Measurements from ENCODE around the gene MKRN3.
"Not testable (repeated sequence)": the region's sequence is repeated elsewhere in the genome, so short reads cannot be mapped to it uniquely, and the experiment has no call there.

Gene MKRN3

DNA sequence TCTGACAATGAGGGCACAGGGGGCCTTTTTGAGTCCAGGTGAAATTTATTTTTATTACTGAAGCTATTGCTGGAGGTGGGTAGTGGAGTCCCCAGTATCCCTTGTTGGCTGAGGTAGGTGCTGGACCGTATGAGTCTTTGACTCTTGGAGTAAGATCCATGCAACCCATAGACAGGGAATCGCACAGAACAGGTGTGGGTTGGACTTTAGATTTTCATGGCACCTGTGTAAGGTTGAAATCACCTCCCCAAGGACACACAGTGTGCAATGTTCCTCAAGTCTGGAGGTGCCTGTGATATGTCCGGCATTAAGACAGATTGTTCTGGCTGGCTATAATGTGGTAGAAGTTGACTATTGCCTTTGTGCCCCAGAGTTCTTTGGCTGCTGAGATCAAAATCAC, 23.5 kb downstream of the MKRN3 start:
- DNase-seq = no peak

DNA sequence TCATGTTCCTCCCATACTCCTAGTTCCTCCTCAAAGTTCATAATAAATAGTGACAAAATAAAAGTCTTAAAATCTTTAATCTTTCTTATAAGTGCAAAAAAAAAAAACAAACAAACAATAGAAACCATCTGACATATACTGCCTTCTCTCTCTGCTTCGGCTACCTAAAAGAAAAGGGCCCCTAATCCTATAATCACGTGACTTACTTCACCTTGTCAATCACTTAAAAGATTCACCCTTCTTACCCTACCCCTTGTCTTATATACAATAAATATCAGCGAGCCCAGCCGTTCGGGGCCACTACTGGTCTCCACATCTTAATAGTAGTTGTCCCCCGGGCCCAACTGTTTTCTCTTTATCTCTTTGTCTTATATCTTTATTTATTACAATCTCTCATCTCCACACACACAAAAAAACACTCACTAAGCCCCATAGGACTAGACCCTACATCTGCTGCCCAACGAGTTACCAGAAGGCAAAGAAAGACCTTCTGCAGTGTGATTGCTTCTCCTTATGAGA, 28.8 kb downstream of the MKRN3 start:
- DNase-seq = no peak

DNA sequence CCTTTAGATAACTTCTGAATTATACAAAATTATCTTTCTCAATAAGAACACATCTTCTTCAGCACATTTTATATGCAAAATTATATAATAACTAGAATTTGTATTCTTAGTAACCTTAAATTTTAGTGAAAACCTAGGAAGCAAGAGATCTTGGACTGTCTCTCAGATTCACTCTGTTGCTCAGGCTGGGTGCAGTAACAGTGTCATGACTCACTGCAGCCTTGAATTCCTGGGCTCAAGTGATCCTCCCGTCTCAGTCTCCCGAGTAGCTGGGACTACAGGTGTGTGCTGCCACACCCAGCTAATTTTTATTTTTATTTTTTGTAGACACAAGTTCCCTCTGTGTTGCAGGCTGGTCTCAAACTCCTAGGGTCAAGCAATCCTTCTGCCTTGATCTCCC, 29.9 kb downstream of the MKRN3 start:
- no peak for DNase-seq

DNA sequence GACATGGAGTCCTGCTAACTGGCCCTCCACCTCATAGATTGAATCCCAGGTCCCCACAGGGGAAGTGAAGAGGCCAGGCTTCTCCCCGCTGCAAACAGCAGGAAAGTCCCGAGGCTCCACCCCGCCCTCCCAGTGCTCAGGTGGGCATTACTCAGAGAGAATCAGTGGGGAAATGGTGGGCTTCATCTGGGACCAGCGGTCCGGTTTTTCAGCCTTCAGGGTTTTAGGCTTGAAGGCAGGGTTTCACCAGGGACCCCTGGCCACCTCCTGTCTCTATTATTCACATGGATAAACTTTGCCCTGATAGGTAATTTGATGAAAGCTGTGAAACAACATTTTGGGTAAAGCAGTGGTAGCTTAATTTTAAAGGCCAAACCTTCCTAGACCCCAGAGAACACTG, 31.3 kb downstream of the MKRN3 start:
- DNase-seq = no peak

DNA sequence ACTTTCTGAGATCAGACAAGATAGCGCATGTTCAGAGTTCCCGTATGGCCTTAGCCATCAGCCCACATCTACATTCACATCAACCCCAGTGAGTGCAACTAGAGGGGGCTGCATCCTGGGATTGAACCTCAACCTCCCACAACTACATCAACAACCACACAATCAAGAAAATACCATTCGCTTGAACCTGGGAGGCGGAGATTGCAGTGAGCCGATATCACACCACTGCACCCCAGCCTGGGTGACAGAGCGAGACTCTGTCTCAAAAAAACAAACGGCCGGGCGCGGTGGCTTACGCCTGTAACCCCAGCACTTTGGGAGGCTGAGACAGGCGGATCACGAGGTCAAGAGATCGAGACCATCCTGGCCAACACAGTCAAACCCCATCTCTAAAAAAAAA, 31.8 kb downstream of the MKRN3 start:
- not testable (repeated sequence) for DNase-seq

DNA sequence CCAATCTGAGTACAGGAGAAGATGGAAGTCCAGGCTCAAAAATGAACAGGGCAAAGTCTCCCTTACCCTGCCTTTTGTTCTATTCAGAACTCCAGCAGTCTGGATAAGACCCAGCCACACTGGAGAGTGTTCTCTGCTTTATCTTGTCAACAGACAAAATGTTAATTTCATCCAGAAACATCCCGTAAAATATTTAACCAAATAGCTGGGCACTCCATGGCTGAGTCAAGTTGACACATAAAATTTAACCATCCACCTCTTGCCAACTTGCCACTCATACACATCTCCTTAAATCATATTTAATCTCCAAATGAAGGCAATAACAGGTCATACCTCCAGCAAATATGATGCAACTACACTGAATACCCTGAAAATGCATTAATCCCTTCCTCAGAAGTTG, 33.6 kb downstream of the MKRN3 start:
- no peak for DNase-seq

DNA sequence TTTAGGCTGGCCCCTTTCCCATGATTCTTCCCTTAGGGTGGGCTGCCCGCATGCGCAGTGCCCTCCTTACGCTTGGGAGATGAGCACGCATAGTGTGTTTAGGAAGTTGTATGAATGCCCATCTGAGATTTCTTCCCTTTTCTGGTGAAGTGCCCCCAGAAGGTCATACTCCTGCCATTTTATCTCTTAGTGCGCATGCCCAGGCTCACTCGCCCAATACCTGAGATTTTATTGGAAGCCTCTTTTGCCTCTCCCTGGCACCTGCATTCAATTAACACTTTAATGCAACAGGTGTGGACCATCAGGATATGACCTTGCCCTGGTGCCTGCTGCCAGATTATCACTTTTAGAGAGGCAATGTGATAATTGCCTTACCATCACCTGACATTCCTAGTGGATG, 36.6 kb downstream of the MKRN3 start:
- no peak for DNase-seq

DNA sequence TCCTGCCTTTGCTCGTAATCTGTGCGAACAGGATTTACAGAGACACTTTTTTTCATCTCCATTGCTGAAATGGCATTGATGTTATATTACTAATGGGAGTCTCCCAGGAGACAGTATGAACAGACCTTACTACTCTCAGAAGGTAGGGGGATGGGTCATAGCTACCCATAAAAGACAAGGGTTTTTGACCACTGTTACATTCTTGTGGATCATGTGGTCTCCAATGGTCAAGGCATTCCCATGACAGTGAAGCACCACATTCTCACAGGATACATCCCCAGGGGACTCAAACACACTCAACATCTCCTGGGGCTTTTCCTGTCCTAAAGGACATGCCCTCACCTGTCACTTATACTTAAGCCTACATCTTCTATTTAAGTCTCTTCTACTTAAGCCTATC, 40.8 kb downstream of the MKRN3 start:
- no peak for DNase-seq

DNA sequence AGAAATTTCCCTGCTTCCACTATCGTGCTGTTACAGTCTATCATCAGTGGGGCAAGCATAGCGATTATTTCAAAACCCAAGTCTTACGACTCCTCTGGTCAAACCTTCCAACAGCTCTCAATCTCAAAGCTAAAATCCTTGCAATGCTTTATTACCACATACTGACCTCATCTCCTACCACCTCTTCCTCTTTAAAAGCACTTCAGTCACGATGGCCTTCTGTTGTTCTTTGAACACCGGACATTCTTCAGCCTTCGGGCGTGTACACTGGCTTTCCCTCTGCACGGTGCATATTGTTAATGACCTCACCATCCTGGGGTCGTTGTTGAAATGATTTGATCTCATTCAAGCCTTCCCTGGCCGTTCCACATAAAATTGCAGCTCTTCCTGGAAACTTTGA, 51.1 kb downstream of the MKRN3 start:
- DNase-seq = no peak

Data from inflammatory macrophage treated with lipopolysaccharide for 4 hours (primary cell).